GM21447 (cell line): ENCODE results near the gene NFASC.

Experiments used
- ATAC-seq: cut with Tn5 transposase; IDR thresholded peaks from one replicate; pipeline ENCODE4 v1.9.1; 2021; ENCODE audit not compliant: unreplicated experiment

Gene NFASC

DNA sequence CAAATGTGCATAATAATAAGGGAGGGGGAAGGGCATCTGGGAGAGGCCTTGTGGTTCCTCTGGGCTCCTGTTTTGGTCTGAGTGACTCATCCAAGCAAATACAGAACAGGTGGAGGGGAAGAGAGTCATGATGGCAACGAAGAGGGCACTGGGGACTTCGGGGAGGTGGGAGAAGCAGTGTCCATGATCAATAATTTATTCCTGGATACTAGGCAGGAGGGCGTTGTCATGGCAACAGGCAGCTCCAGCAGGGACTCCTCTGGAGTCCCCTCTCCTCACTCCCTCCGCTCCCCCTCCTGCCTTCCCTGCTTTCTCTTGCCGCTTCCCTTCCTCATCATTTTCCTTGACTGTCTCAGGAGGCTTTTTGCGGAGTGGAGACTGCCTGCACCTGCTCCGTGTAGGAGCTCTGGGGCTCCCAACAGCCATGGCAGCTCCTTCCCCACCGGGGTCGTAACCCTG lies 12.3 kb upstream of the NFASC start:
- no peak for ATAC-seq

DNA sequence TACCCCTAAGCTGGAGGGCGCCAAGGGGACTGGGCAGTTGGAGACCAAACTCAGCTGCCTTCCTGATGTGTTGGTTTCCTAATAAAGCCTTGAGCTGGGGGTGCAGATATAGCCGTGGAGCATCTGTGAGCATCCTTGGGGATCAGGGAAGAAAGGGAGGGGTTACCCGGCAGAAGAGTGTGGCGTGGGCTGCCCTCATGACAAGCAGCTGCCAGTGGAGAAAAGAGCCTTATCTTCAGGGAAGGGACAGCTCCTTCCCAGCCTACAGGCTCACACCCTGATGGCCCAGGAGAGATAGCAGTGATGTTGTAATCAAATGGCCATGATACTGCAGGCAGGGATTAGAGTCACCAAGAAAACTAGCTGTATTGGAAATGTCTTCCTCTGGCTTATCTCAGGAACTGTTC lies 10.8 kb upstream of the NFASC start:
- ATAC-seq, result no peak

DNA sequence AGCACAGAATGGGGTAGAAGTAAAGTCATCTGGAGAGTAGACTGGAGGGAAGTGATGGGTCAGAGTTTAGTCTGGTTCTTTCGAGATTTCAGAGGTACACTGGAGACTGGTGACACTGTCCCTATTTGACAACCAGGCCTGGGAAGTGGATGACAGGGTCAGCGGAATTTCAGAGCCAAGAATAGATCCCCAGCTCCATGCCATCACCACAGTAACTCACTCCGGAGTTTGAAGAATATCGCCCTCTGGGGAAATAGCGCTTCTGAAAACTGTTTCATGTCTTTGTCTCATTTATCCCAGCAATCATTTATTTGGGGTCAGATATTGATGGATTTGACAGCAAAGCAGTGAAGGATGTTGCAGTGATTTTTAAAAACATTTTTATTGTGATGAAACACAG lies 7.6 kb upstream of the NFASC start:
- ATAC-seq, result no peak

DNA sequence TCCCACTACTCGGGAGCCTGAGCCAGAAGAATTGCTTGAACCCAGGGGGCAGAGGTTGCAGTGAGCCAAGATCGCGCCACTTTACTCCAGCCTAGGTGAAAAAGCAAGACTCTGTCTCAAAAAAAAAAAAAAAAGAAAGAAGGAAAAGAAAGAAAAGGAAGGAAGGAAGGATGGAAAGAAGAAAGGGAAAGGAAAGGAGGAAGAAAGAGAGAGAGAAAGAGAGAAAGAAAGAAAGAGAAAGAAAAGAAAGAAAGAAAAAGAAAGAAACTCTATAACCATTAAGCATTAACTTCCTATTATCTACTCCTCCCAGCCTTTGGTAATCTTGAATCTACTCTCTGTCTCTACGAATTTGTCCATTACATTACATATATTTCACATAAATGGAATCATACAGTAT lies 6.9 kb upstream of the NFASC start:
- no peak for ATAC-seq

DNA sequence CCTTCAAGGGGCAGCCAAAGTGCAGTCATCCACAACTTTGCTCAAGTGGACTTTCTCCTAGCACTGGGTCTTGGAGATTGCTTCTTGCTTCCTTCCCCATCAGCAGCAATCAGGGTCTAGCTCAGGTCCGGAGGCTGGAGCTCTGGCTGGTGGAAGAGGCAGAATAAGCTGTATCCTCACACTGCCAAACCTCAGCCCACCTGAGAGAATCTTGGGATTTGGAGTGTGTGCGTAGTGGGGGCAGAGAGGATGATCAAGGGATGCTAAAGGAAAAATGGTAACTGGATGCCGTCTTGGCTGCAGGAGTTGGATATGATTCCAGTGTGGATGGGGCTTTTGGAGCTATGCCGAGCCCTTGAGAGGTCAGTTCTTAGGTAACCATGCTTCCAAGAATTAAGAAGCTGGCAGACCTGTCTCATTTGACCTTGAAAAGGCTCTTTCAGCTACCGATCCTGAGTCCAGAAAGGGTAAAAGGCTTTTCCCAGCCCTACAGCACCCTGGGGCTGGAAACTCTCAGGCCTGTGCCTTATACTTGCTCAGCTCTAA lies 4.5 kb upstream of the NFASC start:
- ATAC-seq, result no peak

GRCh38 chr1:204867203-204867602 lies 3.5 kb upstream of the NFASC start:
- ATAC-seq, result no peak

- ATAC-seq, result no peak
Measured at GRCh38 chr1:204867666-204868339, 2.9 kb upstream of the NFASC start.

DNA sequence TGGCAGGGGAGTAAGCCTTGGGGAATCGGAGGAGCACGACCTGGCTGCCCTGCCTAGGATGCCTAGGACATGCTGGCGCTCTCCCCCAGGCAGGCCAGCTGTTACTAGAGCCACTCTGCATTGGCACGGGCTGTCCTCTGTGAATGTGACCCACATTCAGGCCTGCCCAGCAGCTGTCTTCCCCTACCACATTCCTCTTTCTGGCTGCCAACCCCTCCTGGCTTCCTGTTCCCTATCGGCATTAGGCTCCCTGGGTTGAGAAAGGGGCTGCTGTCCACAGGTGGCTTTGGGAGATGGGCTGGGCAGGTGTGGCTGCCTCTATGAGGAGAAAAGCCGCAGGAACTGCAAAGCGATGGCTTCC lies 2.3 kb upstream of the NFASC start:
- ATAC-seq, result no peak

DNA sequence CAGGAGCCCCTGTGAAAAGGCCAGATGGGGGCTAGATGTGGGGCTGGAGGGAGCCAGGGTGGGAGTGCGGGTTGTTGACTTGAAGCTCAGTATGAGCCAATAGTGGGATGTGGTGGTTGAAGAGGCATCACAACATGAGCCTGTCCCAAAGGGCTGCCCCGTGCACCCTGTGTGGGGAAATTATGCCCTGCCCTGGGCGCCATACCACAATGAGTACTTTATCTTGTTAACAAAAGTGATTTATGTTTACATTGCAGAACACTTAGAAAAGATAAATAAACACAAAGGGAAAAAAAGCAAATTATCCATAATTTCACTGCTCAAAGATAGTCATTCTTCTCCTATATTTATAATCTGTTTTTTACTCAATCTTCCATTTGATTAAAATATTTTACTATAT lies 1.6 kb upstream of the NFASC start:
- ATAC-seq, result no peak

GRCh38 chr1:204871405-204872037 lies 859 bp downstream of the NFASC start:
- no peak for ATAC-seq

DNA sequence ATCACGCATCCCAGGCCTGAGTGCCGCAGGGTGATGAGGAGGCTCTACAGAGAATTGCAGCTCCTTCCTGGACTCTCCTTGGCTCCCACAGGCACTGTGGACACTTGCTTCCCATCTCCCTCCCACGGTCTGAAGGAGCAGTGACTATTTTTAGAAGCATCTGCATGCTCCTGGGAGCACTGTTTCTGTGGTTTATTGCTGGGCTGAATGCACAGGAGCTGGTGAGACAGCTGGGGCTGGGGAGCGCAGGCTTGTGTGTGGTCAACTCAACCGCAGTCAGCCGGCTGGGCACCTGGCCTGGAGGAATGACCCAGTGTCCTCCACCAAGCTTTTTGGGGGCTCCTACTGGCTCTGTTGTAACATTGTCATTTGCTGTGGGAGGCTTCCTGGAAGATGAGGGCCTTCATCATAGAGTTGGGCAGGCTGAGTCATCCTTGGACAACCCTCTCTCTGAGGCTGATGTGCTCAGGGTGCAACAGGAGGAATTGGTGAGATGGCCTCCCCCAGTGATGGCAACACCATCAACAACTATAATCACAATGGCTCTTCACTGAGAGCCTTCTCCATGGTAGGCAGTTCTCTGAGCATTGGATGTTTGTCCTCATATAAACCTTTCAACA lies 1.7 kb downstream of the NFASC start:
- no peak for ATAC-seq

DNA sequence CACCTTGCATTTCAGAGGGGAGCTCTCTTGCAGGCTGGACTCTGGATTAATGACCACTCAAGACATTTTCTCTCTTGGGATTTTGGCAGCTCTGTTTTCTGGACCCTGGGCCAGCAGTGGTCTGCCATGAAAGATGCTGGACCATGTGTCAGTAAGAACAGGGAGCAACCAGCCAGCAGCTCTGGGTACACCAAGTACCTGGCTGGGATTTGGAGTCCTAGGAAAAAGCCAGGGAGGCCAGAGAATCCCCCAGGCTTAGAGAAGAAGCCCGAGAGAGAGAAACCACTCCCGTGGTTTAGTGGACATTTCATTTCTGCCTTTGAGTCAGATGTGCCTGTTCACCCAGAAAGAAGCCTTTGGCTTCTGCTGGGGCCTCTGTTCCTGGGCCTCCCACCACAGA lies 2.5 kb downstream of the NFASC start:
- no peak for ATAC-seq

- no peak for ATAC-seq
Measured at GRCh38 chr1:204873714-204874113, 3.1 kb downstream of the NFASC start.

DNA sequence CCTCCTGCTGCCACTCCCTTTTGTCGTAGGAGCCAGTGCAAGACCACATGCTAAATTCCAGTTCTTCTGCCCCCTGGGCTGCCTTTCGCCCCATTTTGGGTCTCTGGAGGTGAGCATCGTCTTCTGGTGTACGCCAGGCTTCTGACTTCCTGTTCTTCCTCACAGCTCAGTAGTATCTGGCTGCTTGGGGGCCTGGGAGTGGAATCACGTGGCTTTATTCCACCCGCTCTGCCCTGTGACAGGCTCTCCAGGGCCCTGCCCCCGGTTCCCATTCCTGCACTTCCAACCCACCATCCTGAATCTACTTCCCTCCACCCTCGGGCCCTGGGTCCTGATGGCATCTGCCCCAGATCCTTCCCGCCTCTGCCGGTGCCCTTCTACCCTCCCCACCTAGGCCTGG lies 3.6 kb downstream of the NFASC start:
- ATAC-seq, result no peak

DNA sequence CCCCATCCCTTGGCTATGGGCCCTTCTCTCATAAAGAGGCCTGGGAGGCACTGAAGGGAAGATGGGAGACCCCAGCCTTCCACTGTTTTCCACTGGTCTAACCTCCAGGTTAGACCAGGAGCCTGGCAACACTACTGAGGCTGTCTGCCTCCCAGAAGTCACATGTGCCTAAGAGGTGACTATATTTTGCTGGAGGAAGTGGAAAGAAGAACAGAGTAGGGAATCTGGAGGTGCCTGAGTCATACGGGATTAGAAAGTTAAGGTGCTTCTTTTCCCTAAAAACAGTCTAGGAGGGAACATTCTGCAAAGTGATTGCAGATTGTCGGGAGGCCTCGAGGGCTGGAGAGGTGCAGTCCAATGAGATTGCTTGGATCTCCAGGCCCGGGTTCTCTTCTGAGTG lies 4.6 kb downstream of the NFASC start:
- ATAC-seq, result no peak

DNA sequence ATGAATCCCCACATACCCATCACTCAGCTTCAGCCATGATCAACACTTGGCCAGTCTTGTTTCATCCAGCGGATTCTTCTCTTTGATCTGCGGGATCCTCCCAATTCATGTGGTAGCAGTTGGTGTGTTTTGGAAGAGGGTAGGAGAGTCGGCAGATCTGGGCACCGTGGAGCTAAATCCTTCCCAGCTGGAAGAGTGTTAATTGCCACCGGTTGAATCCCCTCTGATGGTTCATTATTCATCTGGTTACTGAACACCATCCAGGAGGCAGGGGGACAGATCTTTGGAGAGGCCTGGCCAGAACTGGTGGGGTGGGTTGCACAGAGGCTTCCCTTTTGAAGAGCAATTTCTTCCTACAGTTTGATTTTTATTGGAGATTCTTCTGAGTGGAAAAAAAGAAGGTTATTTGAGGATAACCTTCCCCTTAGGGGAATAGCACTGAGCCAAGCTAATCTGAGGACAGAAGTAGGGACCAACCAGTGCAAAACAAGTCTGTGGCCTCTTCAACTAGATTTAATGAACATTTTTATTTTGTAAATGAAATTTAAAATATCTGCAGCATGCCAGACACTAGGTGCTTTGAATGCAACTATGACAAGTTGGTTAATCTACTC lies 8.1 kb downstream of the NFASC start:
- no peak for ATAC-seq

DNA sequence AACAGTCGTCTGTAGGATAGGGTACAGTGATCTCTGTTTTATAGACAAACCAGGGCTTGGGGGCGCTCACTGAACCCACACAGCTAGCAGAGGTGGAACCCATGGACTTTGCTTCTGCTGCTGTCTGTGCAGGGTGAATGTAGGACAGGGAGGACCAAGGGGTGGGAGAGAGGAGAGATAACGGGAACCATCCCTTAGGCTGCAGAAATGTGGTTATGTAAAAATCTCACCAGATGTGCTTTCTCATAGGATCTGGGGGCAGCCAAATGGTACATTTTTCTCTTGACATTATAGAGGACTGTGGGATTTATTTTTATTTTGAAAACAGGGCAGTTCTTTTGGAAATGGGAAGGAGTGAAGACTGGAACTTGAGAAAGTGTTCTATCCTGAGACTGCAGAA lies 8.7 kb downstream of the NFASC start:
- ATAC-seq, result no peak

DNA sequence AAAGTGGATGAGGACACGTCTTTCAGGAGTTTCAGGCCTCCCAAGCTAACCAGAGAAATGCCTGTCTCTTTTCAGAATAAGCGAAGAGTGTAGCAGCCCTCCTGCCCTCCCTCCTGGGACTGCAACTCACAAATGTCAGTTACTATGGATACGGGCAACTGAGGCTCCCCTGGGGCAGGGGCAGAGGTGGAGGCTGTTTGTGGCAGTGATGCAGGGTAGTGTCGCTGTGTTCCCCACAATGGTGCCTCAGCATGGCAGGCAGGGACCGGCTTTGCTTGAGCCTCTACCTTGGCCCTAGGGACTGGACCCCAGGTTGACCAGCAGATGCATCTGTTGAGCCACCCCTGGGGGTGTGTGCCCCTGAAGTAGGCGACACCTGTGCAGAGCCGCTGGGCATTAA lies 10.2 kb downstream of the NFASC start:
- ATAC-seq, result no peak

- ATAC-seq, result no peak
Measured at GRCh38 chr1:204882479-204882878, 11.8 kb downstream of the NFASC start.

- ATAC-seq, result no peak
Measured at GRCh38 chr1:204883405-204883804, 12.7 kb downstream of the NFASC start.

DNA sequence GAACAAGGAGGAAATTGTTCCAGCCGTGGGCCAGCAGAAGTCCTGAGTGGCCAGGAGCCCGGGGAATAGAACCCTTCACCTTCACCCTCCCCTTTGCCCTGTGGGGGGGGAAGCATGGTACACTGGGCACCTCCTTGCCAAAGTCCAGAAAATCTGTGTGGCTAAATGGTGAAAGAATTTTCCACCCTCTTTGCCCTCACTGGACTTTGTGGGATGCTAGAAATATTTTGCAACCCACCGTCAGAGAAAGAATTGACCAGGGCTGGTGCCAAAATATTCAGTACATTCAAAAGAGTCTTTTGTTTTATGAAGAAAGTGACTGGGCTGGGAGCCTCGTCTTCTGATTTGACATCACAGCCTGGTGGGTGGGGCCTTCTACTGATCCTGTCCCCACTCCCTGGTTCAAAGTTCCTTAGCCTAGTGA lies 14.6 kb downstream of the NFASC start:
- ATAC-seq, result no peak

GRCh38 chr1:204885790-204886189 lies 15.1 kb downstream of the NFASC start:
- no peak for ATAC-seq
